Left lung (tissue), 10 donors: ENCODE results near the gene PBX4. TPM values are rescaled to one million over a fixed set of nuclear protein-coding genes. Genes with fewer than 3 reads are reported as not detected.

ENCODE experiments used
- ATAC-seq: fragments of 200-7000 bp; cut with Tn5 transposase; one replicate; pipeline ENCODE4 v1.9.1; 2020; ENCODE audit warnings: moderate library complexity
- DNase-seq, 4 donors: peaks; one replicate each; pipeline ENCODE4 v3.0.0-alpha.2; 2013 to 2020
- H3K27ac ChIP-seq, 2 donors: fragments of 200-600 bp; sonication (generic) in 1 of 2; one replicate each; pipeline versions ENCODE4 v1.5.0 to v1.8.0; 2020 to 2021
- H3K27me3 ChIP-seq, 2 donors: fragments of 200-600 bp; sonication (generic) in 1 of 2; one replicate each; pipeline versions ENCODE4 v1.5.0 to v1.8.0; 2020 to 2021
- H3K36me3 ChIP-seq, 2 donors: fragments of 200-600 bp; sonication (generic) in 1 of 2; one replicate each; pipeline versions ENCODE4 v1.5.0 to v1.8.0; 2020 to 2021
- H3K4me1 ChIP-seq, 2 donors: fragments of 200-600 bp; one replicate each; pipeline ENCODE4 v1.8.0; 2021
- H3K4me3 ChIP-seq, 2 donors: fragments of 200-600 bp; sonication (generic) in 1 of 2; one replicate each; pipeline versions ENCODE4 v1.5.0 to v1.8.0; 2020 to 2021; ENCODE audit warnings: mild to moderate bottlenecking in 1 of 2
- H3K9me3 ChIP-seq, 2 donors: fragments of 200-600 bp; sonication (generic) in 1 of 2; one replicate each; pipeline versions ENCODE4 v1.5.0 to v1.8.0; 2020 to 2021
- CTCF ChIP-seq, 2 donors: fragments of 200-600 bp; sonication (generic) in 1 of 2; IDR thresholded peaks; one replicate each; pipeline versions ENCODE4 v1.5.0 to v1.8.0; 2021; ENCODE audit warnings: antibody characterized with exemption in 2 of 2
- intact Hi-C, 2 donors: fragments of 100-400 bp; cut with DNase I; formaldehyde crosslinking; loops; one replicate each; pipeline versions ENCODE4 v1.11.2 to v1.14.2; 2022
- polyA plus RNA-seq, 6 donors: library from polyadenylated mRNA; unstranded; fragments of 120-200 nt; gene quantifications; one replicate each; pipeline ENCODE4 v1.2.1, GENCODE V29; 2013; ENCODE audit not compliant: insufficient read length in 6 of 6
- total RNA-seq, 2 donors: library from RNA; stranded (reverse); fragmentation: NEBNext Ultra II Directional; extraction: Animal tissue kit (Norgen Biotek cat#: 25700); gene quantifications; one replicate each; pipeline ENCODE4 v1.2.1, GENCODE V29; 2021
- donor health status: DM: no; HTN: yes; CAD: no.
- donor health status: DM: no; HTN: no; CAD: no.

PBX4 gene
- total and polyA plus RNA-seq, 8 donors, result 1.8 to 22.0 (median 16.1) TPM

- Histone ChIP-seq H3K4me1 (peaks cover 12 to 31% of the 10 kb centered on the region in 2 donors), H3K27me3 (no peaks in the 10 kb centered on the region), H3K36me3 (peaks cover 0 to 27% of the 10 kb centered on the region in 2 donors), H3K27ac (peak overlapping the region in 1 of 2 donors; percentile 45), H3K9me3 (no peaks in the 10 kb centered on the region), H3K4me3 (peak overlapping the region; percentile 95 to 96)
- intact Hi-C loops, result no loop called here
- no peak for TF ChIP-seq CTCF (IDR thresholded peaks at IDR 0.05)
- peak in 1 of 4 donors; percentile 8 for DNase-seq
- ATAC-seq, result no peak
These were observed 43.9 kb upstream of the PBX4 start for GRCh38 chr19:19662344-19662743.

- Histone ChIP-seq H3K4me1 (peaks cover 12 to 29% of the 10 kb centered on the region in 2 donors), H3K36me3 (peaks cover 0 to 32% of the 10 kb centered on the region in 2 donors), H3K9me3 (no peaks in the 10 kb centered on the region), H3K27me3 (no peaks in the 10 kb centered on the region), H3K4me3 (peak overlapping the region in 1 of 2 donors; percentile 96), H3K27ac (peak overlapping the region in 1 of 2 donors; percentile 45)
- intact Hi-C loops, result no loop called here
- ATAC-seq, result no peak
- DNase-seq, result peak in 1 of 4 donors; percentile 66
- no peak for TF ChIP-seq CTCF (IDR thresholded peaks at IDR 0.05)
These were observed 43.3 kb upstream of the PBX4 start for GRCh38 chr19:19661675-19662251.

GRCh38 chr19:19661141-19661674 lies 42.7 kb upstream of the PBX4 start:
- ATAC-seq (no peak), DNase-seq (peak in 1 of 4 donors; percentile 59)
- peak overlapping the region in 1 of 2 donors; percentile 45 for H3K27ac ChIP-seq
- peaks cover 12 to 29% of the 10 kb centered on the region in 2 donors for H3K4me1 ChIP-seq
- peaks cover 0 to 38% of the 10 kb centered on the region in 2 donors for H3K36me3 ChIP-seq
- peak overlapping the region in 1 of 2 donors; percentile 96 for H3K4me3 ChIP-seq
- no peak for TF ChIP-seq CTCF (IDR thresholded peaks at IDR 0.05)
- intact Hi-C loops, result no loop called here
- H3K9me3 ChIP-seq, result no peaks in the 10 kb centered on the region
- no peaks in the 10 kb centered on the region for H3K27me3 ChIP-seq

- no peak overlapping the region for H3K27ac ChIP-seq
- intact Hi-C loops, result no loop called here
- H3K36me3 ChIP-seq, result peaks cover 0 to 53% of the 10 kb centered on the region in 2 donors
- no peaks in the 10 kb centered on the region for H3K27me3 ChIP-seq
- H3K4me1 ChIP-seq, result peaks cover 12 to 29% of the 10 kb centered on the region in 2 donors
- DNase-seq (peak in 1 of 4 donors; percentile 31), ATAC-seq (no peak)
- no peak for TF ChIP-seq CTCF (IDR thresholded peaks at IDR 0.05)
- no peak overlapping the region for H3K4me3 ChIP-seq
- H3K9me3 ChIP-seq, result no peaks in the 10 kb centered on the region
These were observed 41.3 kb upstream of the PBX4 start for GRCh38 chr19:19659646-19660245.

- H3K4me3 ChIP-seq, result no peak overlapping the region
- peaks cover 5 to 16% of the 10 kb centered on the region in 2 donors for H3K4me1 ChIP-seq
- ATAC-seq (no peak), DNase-seq (peak in 1 of 4 donors; percentile 46)
- intact Hi-C loops, result no loop called here
- TF ChIP-seq CTCF (IDR thresholded peaks at IDR 0.05), result no peak
- H3K27ac ChIP-seq, result no peak overlapping the region
- H3K27me3 ChIP-seq, result no peaks in the 10 kb centered on the region
- no peaks in the 10 kb centered on the region for H3K9me3 ChIP-seq
- peaks cover 0 to 76% of the 10 kb centered on the region in 2 donors for H3K36me3 ChIP-seq
These were observed 38.9 kb upstream of the PBX4 start for GRCh38 chr19:19657397-19657783.
